Motor neuron (in vitro differentiated cells): ENCODE data around the gene CYB561A3. TPM values are rescaled to one million over a fixed set of nuclear protein-coding genes. Genes with fewer than 3 reads are reported as not detected.

Experiments used
- total RNA-seq, 8 experiments: library from RNA; unstranded; fragments of 300-600 nt; gene quantifications; 2 replicates each; pipeline versions ENCODE4 v1.2.3 to v1.2.4, GENCODE V29; 2022

Gene CYB561A3
- total RNA-seq, 8 experiments from 2014 or later, result 8.0 to 56.3 (median 16.8) TPM

Other genes starting within 250 kb of the CYB561A3 start
- gene VPS37C, start 200.5 kb downstream of the CYB561A3 start, total RNA-seq, result 10 to 100 TPM in 5 of 8 experiments, 1 to 10 TPM in 3; 6.8 to 13.9 (median 11.0) TPM
- 1 to 10 TPM in 4 of 8 experiments, under 1 TPM in 2, not detected in 2; 0.49 to 4.5 (median 1.4) TPM for gene PGA3, start 158.4 kb downstream of the CYB561A3 start, total RNA-seq
- 1 to 10 TPM in 1 of 8 experiments, under 1 TPM in 6, not detected in 1; 0.11 to 1.5 (median 0.35) TPM for gene PGA4, start 139.5 kb downstream of the CYB561A3 start, total RNA-seq
- 1 to 10 TPM in 1 of 8 experiments, under 1 TPM in 3, not detected in 4; 0.22 to 1.1 (median 0.93) TPM for gene PGA5, start 120.7 kb downstream of the CYB561A3 start, total RNA-seq
- 1 to 10 TPM; 2.1 to 7.2 (median 3.6) TPM for gene VWCE, start 66.6 kb downstream of the CYB561A3 start, total RNA-seq
- gene DDB1, start 28.8 kb downstream of the CYB561A3 start, total RNA-seq, result 100 to 1,000 TPM; 144 to 240 (median 190) TPM
- 10 to 100 TPM; 11.1 to 84.6 (median 20.1) TPM for gene TKFC, start 28.7 kb downstream of the CYB561A3 start, total RNA-seq
- gene TMEM138, start 492 bp upstream of the CYB561A3 start, total RNA-seq, result 10 to 100 TPM; 22.6 to 61.6 (median 39.0) TPM
- 10 to 100 TPM in 4 of 8 experiments, 1 to 10 TPM in 4; 5.8 to 17.5 (median 9.7) TPM for gene TMEM216, start 30.7 kb upstream of the CYB561A3 start, total RNA-seq
- 10 to 100 TPM; 22.9 to 88.3 (median 49.2) TPM for gene CPSF7, start 68.1 kb upstream of the CYB561A3 start, total RNA-seq
- gene SDHAF2, start 68.2 kb upstream of the CYB561A3 start, total RNA-seq, result 10 to 100 TPM; 34.3 to 53.9 (median 47.2) TPM
- 10 to 100 TPM in 1 of 8 experiments, 1 to 10 TPM in 4, under 1 TPM in 2, not detected in 1; 0.10 to 10.4 (median 3.4) TPM for gene LRRC10B, start 146.9 kb upstream of the CYB561A3 start, total RNA-seq
- 10 to 100 TPM in 4 of 8 experiments, 1 to 10 TPM in 2, under 1 TPM in 2; 0.27 to 13.6 (median 9.7) TPM for gene SYT7, start 219.2 kb upstream of the CYB561A3 start, total RNA-seq